ENCODE results near the gene GABRA4. TPM values are rescaled to one million over a fixed set of nuclear protein-coding genes. Genes with fewer than 3 reads are reported as not detected.

The GABRA4 gene
- total and polyA plus RNA-seq, 10 of the 15 experiments (the other 5 are each of a cell fraction or from before 2014, with no cell fraction given): 0.69 to 14.6 (median 1.1) TPM

DNA sequence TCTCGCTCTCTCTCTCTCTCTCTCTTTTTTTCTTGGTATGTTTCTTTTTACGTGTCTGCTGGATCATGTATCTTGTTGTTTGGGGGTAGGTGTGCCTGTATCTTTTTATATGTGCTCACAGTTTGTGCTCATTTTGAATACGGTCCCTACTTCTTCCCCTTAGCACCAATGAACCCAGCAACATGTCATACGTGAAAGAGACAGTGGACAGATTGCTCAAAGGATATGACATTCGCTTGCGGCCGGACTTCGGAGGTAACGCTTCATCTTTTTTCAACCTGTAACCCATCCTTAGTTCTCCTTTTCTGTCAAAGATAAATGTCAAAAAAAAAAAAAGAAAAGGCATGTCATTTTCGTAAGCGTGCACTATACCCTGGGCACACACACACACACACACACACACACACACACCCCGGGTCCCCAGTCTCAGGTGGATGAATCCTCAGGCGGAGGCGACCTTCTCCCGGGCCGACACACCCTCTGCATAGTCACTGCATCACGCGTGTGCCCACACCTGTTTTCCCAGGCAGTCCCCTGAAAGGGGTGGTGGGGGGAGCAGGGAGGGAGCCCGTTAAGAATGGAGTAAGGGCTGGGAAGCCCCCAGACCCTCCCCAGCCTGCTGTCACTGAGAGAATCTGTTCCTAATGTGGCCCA, 38.5 kb upstream of the GABRA4 start:
- no TSS peak for BruUV-seq (replicated peaks)
- FAIRE-seq: peak; percentile 65
- H3K27ac ChIP-seq (ENCODE audit: control insufficient read depth, insufficient read depth): no peak overlapping the region
- H4K20me1 ChIP-seq (ENCODE audit: control insufficient read depth, insufficient read depth): no peaks in the 10 kb centered on the region
- H3K79me2 ChIP-seq (ENCODE audit: control insufficient read depth, insufficient read depth, low read length): no peaks in the 10 kb centered on the region
- H3K9me3 ChIP-seq (replicated peaks; ENCODE audit: control insufficient read depth, insufficient read depth, low read length): no peaks in the 10 kb centered on the region
- ATAC-seq: peak; percentile 61
- H3K27me3 ChIP-seq (replicated peaks in 1 of 2; ENCODE audit: control insufficient read depth in 2 of 2, insufficient read depth in 2 of 2, low read length in 1 of 2): peaks cover 2 to 10% of the 10 kb centered on the region in 2 experiments
- H3K4me3 ChIP-seq: peak overlapping the region; percentile 21; the same call in 1 of the 2 replicates
- intact Hi-C loops (cut with micrococcal nuclease; ENCODE audit: unreplicated experiment) (loop anchor here (1.0 to 5.0 kb wide), 4 partner anchors 95 to 350 kb away; no protein-coding TSS in a partner anchor), in situ Hi-C loops (cut with MboI) (loop anchor here (5.0 kb wide), 1 partner anchor 100 kb away; no protein-coding TSS in a partner anchor)
- H3K4me2 ChIP-seq (ENCODE audit: control insufficient read depth, insufficient read depth): peak overlapping the region; percentile 65
- ChIA-PET SMC1A (ENCODE audit: uncharacterized antibody, unreplicated experiment) (interaction anchor here (0.6 to 5.5 kb wide), 12 partner anchors 21 to 187 kb away, joined by 3 to 57 read pairs (median 4); no protein-coding TSS in a partner anchor), RAD21 (ENCODE audit: unreplicated experiment) (interaction anchor here (0.7 to 3.0 kb wide), 16 partner anchors 18 to 177 kb away, joined by 3 to 52 read pairs (median 4); no protein-coding TSS in a partner anchor), POLR2A (no interaction called here), CTCF (interaction anchor here (0.7 to 6.3 kb wide), 24 partner anchors 20 to 703 kb away, joined by 3 to 79 read pairs (median 5); no protein-coding TSS in a partner anchor)
- WGBS (ENCODE audit: insufficient coverage, insufficient replicate concordance, low lambda C conversion rate, missing lambda C conversion rate): 29% methylated on average over 15 of the region's 19 CpGs
- peak overlapping the region; percentile 43; the same call in 1 of the 2 replicates for H2AFZ ChIP-seq (ENCODE audit: control insufficient read depth, low read depth, low read length)
- H3K4me1 ChIP-seq (ENCODE audit: control insufficient read depth, insufficient read depth, low read length): no peaks in the 10 kb centered on the region
- no peaks in the 10 kb centered on the region for H3K36me3 ChIP-seq (ENCODE audit: control insufficient read depth in 2 of 2, insufficient read depth in 2 of 2, low read length in 1 of 2)
- DNase-seq (ENCODE audit: low read depth, low spot score): no peak
- TF ChIP-seq ZNF622 (IDR thresholded peaks at IDR 0.05) (no peak), ZSCAN29 (IDR thresholded peaks at IDR 0.05) (0 out of 2 replicates have a peak, but pooled peaks have one; percentile 17)
- no peak overlapping the region for H3K9ac ChIP-seq (ENCODE audit: control insufficient read depth, insufficient read depth, low read length)

DNA sequence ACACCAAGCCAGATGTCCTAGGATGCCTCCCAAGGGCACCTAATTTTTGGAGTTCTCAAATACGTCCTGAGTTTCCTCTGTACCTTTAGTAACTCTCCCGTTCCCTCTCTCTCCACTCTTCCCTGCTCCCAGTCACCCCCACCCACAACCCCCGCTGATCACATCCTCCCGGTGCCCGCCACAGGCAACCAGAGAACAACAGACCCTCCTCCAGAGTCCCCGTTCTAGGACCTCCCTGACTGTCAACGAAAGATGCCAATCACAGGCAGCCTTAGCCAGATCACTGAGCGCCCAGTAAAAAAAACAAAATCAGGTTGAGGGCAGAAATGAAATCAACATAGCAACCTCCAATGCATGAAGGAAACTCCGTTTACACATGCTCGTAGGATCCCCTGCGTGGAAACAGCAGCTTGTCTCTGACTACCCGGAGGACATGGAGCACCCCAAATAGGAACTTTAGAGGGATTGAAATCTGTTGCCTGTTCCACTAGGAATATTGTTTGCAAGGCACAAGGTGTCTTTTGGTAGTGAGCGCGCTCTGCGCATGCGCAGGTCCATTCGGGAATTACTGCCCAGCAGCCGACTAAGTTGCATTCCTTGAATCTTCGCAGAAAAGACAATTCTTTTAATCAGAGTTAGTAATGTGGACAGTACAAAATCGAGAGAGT, 37.8 kb upstream of the GABRA4 start, which contains the start of gene GABRB1:
Gene GABRB1, plus strand, starts transcription at position 557 of the 668 bp plus-strand sequence.
- ChIA-PET POLR2A (no interaction called here), RAD21 (ENCODE audit: unreplicated experiment) (interaction anchor here (0.9 to 1.3 kb wide), 3 partner anchors 20 to 92 kb away, joined by 3 to 5 read pairs (median 3); no protein-coding TSS in a partner anchor), SMC1A (ENCODE audit: uncharacterized antibody, unreplicated experiment) (interaction anchor here (0.7 to 1.3 kb wide), 4 partner anchors 20 to 179 kb away, joined by 3 to 6 read pairs (median 4); no protein-coding TSS in a partner anchor), CTCF (interaction anchor here (0.7 to 1.3 kb wide), 5 partner anchors 42 to 99 kb away, joined by 3 to 6 read pairs (median 3); no protein-coding TSS in a partner anchor)
- WGBS (ENCODE audit: insufficient coverage, insufficient replicate concordance, low lambda C conversion rate, missing lambda C conversion rate): 25% methylated on average over 19 of the region's 20 CpGs
- DNase-seq (ENCODE audit: low read depth, low spot score) (no peak), ATAC-seq (no peak), FAIRE-seq (no peak)
- Histone ChIP-seq H3K9me3 (replicated peaks; ENCODE audit: control insufficient read depth, insufficient read depth, low read length) (no peaks in the 10 kb centered on the region), H2AFZ (ENCODE audit: control insufficient read depth, low read depth, low read length) (peak within 1 kb of the TSS; percentile 52), H3K36me3 (ENCODE audit: control insufficient read depth in 2 of 2, insufficient read depth in 2 of 2, low read length in 1 of 2) (no peaks in the 10 kb centered on the region), H3K4me2 (ENCODE audit: control insufficient read depth, insufficient read depth) (peak within 1 kb of the TSS; percentile 65), H3K4me3 (peak within 1 kb of the TSS; percentile 21; the same call in 1 of the 2 replicates), H3K9ac (ENCODE audit: control insufficient read depth, insufficient read depth, low read length) (no peak within 1 kb of the TSS), H3K27ac (ENCODE audit: control insufficient read depth, insufficient read depth) (no peak within 1 kb of the TSS), H3K4me1 (ENCODE audit: control insufficient read depth, insufficient read depth, low read length) (no peaks in the 10 kb centered on the region), H4K20me1 (ENCODE audit: control insufficient read depth, insufficient read depth) (no peaks in the 10 kb centered on the region), H3K27me3 (replicated peaks in 1 of 2; ENCODE audit: control insufficient read depth in 2 of 2, insufficient read depth in 2 of 2, low read length in 1 of 2) (peaks cover 2 to 10% of the 10 kb centered on the region in 2 experiments), H3K79me2 (ENCODE audit: control insufficient read depth, insufficient read depth, low read length) (no peaks in the 10 kb centered on the region)
- TF ChIP-seq NRF1 (conservative IDR thresholded peaks at IDR 0.05; ENCODE audit: low read depth, low read length): peak; percentile 51
- no peak for TF ChIP-seq TARDBP (IDR thresholded peaks at IDR 0.05; ENCODE audit: borderline replicate concordance)
- in situ Hi-C loops (cut with MboI) (loop anchor here (5.0 kb wide), 1 partner anchor 99 kb away; no protein-coding TSS in a partner anchor), intact Hi-C loops (cut with micrococcal nuclease; ENCODE audit: unreplicated experiment) (loop anchor here (5.0 kb wide), 1 partner anchor 351 kb away; no protein-coding TSS in a partner anchor)
- no TSS peak for BruUV-seq (replicated peaks)
